GM13976 (cell line): ENCODE data around the gene GTSE1.
A peak's percentile ranks its signal among the peaks of the same experiment; 100 is the strongest.

ENCODE experiments used
- DNase-seq: peaks from one replicate; pipeline ENCODE4 v3.0.0; 2012; ENCODE audit warnings: low spot score
- in situ Hi-C: fragments of 300-500 bp; cut with MboI; formaldehyde crosslinking; loops from one replicate; pipeline ENCODE4 v1.12.0; 2022; ENCODE audit warnings: low sequenced_read_pairs, mixed read lengths, inconsistent platforms; ENCODE audit not compliant: unreplicated experiment
- TF ChIP-seq, protein P1 (sequence below): IDR thresholded peaks from 2 replicates; pipeline ENCODE4 v1.5.1; 2012; ENCODE audit warnings: borderline replicate concordance, mild to moderate bottlenecking; ENCODE audit not compliant: insufficient read depth; ENCODE audit errors: extremely low read depth, missing control alignments, control extremely low read depth

GTSE1 gene

DNA sequence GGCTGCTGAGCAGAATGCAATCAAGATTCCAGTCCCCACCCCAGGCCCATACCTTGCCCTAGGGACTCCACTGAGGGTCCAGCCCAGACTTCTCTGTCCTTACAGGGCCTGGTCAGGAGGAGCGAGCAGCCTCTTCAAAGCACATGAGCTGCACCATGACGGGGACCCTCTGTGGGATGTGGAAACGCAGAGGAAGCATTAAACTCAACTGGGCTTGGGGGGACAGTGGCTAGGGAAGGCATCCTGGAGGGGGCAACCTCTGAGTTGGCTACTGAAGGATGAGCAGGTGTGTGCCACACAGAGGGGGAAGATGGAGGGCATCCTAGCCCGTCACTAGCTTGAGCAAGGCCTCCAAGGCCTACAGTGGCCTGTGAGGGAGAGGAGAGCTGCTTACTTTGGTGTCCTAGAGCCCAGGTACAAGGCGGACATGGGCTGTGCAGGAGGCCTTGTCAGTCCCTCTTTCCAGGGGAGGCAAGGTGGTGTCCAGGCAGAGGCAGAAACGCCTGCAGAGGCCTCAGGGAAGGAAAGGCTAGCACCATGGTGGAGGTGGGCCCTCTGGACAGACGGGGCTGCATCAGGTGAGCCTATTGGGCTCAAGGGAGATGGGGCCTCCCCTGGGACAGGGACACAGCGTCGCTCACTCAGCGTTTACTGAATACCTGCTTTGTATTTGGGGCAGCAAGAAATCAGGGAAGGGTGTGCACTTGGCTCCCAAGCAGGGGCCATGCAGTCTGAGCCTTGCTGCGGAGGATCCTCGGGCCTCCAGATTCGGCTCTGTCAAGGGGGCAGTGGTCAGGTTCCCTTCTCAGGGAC, 14.6 kb upstream of the GTSE1 start:
- no peak for DNase-seq
- TF ChIP-seq, protein P1, sequence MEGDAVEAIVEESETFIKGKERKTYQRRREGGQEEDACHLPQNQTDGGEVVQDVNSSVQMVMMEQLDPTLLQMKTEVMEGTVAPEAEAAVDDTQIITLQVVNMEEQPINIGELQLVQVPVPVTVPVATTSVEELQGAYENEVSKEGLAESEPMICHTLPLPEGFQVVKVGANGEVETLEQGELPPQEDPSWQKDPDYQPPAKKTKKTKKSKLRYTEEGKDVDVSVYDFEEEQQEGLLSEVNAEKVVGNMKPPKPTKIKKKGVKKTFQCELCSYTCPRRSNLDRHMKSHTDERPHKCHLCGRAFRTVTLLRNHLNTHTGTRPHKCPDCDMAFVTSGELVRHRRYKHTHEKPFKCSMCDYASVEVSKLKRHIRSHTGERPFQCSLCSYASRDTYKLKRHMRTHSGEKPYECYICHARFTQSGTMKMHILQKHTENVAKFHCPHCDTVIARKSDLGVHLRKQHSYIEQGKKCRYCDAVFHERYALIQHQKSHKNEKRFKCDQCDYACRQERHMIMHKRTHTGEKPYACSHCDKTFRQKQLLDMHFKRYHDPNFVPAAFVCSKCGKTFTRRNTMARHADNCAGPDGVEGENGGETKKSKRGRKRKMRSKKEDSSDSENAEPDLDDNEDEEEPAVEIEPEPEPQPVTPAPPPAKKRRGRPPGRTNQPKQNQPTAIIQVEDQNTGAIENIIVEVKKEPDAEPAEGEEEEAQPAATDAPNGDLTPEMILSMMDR = no peak
- in situ Hi-C loops = no loop called here

DNA sequence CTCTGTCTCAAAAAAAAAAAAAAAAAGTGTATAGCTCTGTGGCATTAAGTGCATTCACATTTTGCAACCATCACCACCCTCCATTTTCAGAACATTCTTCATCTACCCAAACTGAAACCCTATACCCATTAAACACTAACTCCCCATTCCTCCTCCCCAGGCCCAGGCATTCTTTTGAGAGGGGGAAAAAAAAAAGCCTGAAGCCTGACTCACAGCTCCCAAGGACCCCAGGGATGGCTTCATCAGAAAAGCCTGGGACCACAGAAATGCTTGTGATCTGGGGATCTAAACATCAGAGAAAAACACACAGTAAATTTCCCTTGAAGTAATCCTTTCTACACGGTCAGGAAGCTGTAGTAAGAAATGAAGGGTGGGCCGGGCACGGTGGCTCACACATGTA, 10.7 kb upstream of the GTSE1 start:
- in situ Hi-C loops = no loop called here
- TF ChIP-seq, protein P1 = no peak
- no peak for DNase-seq

DNA sequence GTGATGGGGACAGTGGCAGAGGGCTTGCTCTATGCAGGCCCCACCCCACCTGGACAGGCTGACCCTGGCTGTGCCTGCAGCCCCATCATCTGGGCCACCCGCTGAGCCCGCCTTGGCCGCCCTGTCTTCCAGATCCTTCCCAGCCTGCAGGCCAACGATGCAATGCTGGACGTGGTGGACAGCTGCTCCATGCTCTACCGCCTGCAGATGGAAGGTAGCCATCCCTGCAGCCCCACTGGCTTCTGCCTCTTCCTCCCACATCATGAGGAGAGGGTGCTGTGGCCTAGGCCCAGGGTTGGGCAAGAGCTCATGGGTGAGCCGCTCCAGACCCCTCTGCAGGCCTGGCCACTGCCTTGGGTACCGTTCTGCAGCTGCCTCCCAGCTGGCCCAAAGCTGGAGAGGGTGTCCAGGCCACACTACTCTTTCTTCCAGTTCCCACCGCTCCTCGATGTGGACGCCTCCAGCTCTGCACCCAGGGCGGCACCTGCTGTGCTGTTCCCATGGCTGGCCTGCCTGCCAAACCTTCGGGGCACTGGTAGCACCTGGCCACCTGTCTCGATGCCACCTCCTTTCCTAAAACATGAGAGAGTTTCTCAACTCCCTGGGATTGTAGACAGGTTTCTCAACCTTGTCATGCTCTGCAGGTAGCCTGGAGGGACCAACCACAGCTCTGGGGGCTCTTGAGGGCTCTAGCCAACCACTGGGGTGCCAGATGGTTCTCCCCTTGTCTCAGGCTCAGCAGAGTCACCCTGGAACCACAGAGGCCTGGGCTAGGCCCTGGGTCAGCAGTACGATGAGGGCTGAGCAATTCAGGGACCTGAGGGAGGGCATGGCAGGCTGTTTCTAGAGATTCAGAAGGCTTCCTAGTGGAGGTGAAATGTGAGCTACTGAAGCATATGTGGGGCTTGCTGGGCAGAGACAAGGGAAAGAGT, 9.5 kb upstream of the GTSE1 start:
- in situ Hi-C loops = no loop called here
- TF ChIP-seq, protein P1 = no peak
- no peak for DNase-seq

DNA sequence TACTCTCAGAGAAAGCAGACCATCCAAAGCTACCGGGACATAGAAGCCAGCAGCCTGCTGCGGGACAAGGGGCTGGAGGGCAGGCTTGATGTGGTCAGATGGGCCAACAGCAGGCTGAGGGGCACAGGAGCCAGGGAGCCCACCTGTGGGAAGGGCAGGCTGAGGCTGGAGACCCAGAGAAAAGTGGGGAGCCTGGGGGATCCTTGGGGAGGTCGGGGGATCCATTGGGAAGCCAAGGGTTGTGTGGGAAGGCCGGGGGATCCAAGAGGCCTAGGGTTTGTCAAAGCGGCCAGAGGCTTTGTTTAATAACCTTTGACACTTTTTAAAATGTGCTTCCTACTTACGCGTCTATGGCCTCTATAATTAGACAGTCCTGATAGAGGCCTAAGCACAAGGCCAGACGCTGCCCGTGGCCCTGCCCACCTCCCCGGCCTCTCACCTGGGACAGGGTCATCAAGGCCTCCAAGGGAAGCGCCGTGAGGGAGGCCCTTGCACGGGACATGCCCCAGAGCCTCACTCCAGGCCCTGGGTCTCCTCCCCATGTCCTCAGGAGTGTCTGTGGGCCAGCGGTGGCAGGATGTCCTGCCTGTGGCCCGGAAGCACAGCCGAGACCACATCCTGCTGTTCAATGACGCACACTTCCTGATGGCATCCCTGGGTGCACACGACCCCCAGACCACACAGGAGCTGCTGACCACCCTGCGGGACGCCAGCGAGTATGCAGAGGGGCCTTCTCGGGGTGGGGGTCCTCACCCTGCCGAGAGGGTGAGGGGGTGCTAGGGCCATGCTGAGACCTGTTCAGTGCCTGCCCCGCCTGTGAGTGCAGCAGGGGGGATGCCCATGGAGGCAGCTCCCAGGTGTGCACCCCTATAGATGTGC, 8.6 kb upstream of the GTSE1 start:
- in situ Hi-C loops = no loop called here
- peak; percentile 91 for DNase-seq
- TF ChIP-seq, protein P1 = no peak

DNA sequence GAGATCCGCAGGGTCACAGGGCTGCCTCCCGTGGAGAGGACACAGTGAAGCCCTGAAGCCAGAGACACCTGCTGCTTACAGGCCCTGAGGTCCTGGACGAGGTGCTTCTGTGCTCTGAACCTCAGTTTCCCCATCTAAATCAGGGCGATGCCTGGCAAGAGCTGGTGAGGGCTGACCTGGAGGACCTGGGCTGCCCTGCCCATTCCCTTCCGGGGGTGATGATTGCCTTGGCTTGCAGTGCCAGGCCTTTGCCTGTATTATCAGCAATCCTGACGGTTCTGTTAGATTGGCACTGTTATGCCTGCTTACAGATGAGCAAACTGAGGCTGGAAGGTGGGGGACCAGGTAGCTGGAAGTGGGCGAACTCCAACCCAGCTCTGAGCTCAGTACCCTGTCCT, 7.8 kb upstream of the GTSE1 start:
- no peak for DNase-seq
- TF ChIP-seq, protein P1 = no peak
- in situ Hi-C loops = no loop called here
